ENCODE data around the gene DECR2.
"Not testable (repeated sequence)": the region's sequence is repeated elsewhere in the genome, so short reads cannot be mapped to it uniquely, and the experiment has no call there.

The DECR2 gene

GRCh38 chr16:401468-402348 is at the start of gene DECR2:
Gene DECR2 (plus strand): TSS chr16:401885. CDS start chr16:401964, 79 bp downstream.
- DNase-seq, result peak; percentile 96

GRCh38 chr16:352547-353403 is 48.9 kb upstream of the DECR2 start, which contains the start of gene AXIN1:
Gene AXIN1 (minus strand): TSS chr16:352723. CDS start chr16:347025, 5,698 bp downstream.
- DNase-seq, result peak; percentile 100

GRCh38 chr16:353404-354290 is 48.0 kb upstream of the DECR2 start:
- DNase-seq, result no peak

- no peak for DNase-seq
Observed at GRCh38 chr16:354291-354881, 47.3 kb upstream of the DECR2 start.

GRCh38 chr16:354971-355461 is 46.7 kb upstream of the DECR2 start:
- DNase-seq, result peak; percentile 74

- DNase-seq, result no peak
Observed at GRCh38 chr16:356741-357140, 44.9 kb upstream of the DECR2 start.

GRCh38 chr16:359067-359763 is 42.5 kb upstream of the DECR2 start:
- no peak for DNase-seq

GRCh38 chr16:359871-360697 is 41.6 kb upstream of the DECR2 start:
- no peak for DNase-seq

- no peak for DNase-seq
Observed at GRCh38 chr16:360698-361336, 40.9 kb upstream of the DECR2 start.

GRCh38 chr16:361341-361871 is 40.3 kb upstream of the DECR2 start:
- no peak for DNase-seq

GRCh38 chr16:361872-362701 is 39.6 kb upstream of the DECR2 start:
- DNase-seq, result peak; percentile 80

- DNase-seq, result not testable (repeated sequence)
Observed at GRCh38 chr16:362702-362999, 39.0 kb upstream of the DECR2 start.

- no peak for DNase-seq
Observed at GRCh38 chr16:363110-363765, 38.4 kb upstream of the DECR2 start.

- DNase-seq, result no peak
Observed at GRCh38 chr16:363766-364490, 37.8 kb upstream of the DECR2 start.

- DNase-seq, result no peak
Observed at GRCh38 chr16:364595-365491, 36.8 kb upstream of the DECR2 start.

- no peak for DNase-seq
Observed at GRCh38 chr16:366476-366875, 35.2 kb upstream of the DECR2 start.

Data from CD4-positive, alpha-beta T cell treated with Interleukin-17A for 1 hour (primary cell).